Measurements from ENCODE around the gene CDH24. TPM values are rescaled to one million over a fixed set of nuclear protein-coding genes. Genes with fewer than 3 reads are reported as not detected.

CDH24 gene
- total and polyA plus RNA-seq, 10 donors: 1.3 to 9.4 (median 5.4) TPM

GRCh38 chr14:23030936-23031335 is 26.4 kb downstream of the CDH24 start:
- H3K36me3 ChIP-seq: peaks cover 0 to 76% (median 49%) of the 10 kb centered on the region in 6 donors
- TF ChIP-seq POLR2A (IDR thresholded peaks at IDR 0.05): no peak
- no peak for TF ChIP-seq CTCF (IDR thresholded peaks at IDR 0.05 in 8 of 11, conservative IDR thresholded peaks at IDR 0.05 in 3 of 11)
- no peak for TF ChIP-seq POLR2AphosphoS5 (IDR thresholded peaks at IDR 0.05)
- H3K27ac ChIP-seq: no peak overlapping the region
- DNase-seq: no peak
- intact Hi-C loops (cut with DNase I; ENCODE audit: low total_unique reads): no loop called here
- no peaks in the 10 kb centered on the region for H3K9me3 ChIP-seq
- WGBS, 5 donors: 92 to 97% (median 96%) methylated on average over 4 of the region's 4 CpGs
- H3K4me1 ChIP-seq: peaks cover 13 to 74% (median 44%) of the 10 kb centered on the region in 6 donors
- H3K27me3 ChIP-seq (replicated peaks in 1 of 7): no peaks in the 10 kb centered on the region
- no peak overlapping the region for H3K4me3 ChIP-seq

- WGBS, 5 donors: 37 to 70% (median 45%) methylated on average over 2 of the region's 2 CpGs
- DNase-seq: no peak
- Histone ChIP-seq H3K27ac (peak overlapping the region in 2 of 8 donors; percentile 17 to 38), H3K4me3 (no peak overlapping the region), H3K27me3 (replicated peaks in 1 of 7) (no peaks in the 10 kb centered on the region), H3K9me3 (no peaks in the 10 kb centered on the region), H3K36me3 (peaks cover 0 to 97% (median 59%) of the 10 kb centered on the region in 6 donors), H3K4me1 (peaks cover 9 to 71% (median 38%) of the 10 kb centered on the region in 6 donors)
- TF ChIP-seq CTCF (IDR thresholded peaks at IDR 0.05 in 8 of 11, conservative IDR thresholded peaks at IDR 0.05 in 3 of 11): no peak
- intact Hi-C loops (cut with DNase I; ENCODE audit: low total_unique reads): no loop called here
Measured at GRCh38 chr14:23028799-23029198, 28.5 kb downstream of the CDH24 start.

- Histone ChIP-seq H3K27me3 (replicated peaks in 1 of 7) (no peaks in the 10 kb centered on the region), H3K4me1 (peaks cover 0 to 55% (median 24%) of the 10 kb centered on the region in 6 donors), H3K36me3 (peaks cover 0 to 84% (median 35%) of the 10 kb centered on the region in 6 donors), H3K9me3 (no peaks in the 10 kb centered on the region), H3K4me3 (no peak overlapping the region), H3K27ac (peak overlapping the region in 3 of 8 donors; percentile 3 to 37 (median 35))
- TF ChIP-seq CTCF (IDR thresholded peaks at IDR 0.05 in 8 of 11, conservative IDR thresholded peaks at IDR 0.05 in 3 of 11) (no peak), POLR2AphosphoS5 (IDR thresholded peaks at IDR 0.05) (peak in 1 of 3 donors; percentile 12)
- no peak for DNase-seq
- intact Hi-C loops (cut with DNase I; ENCODE audit: low total_unique reads): no loop called here
- WGBS, 5 donors: 62 to 67% (median 62%) methylated on average over 4 of the region's 4 CpGs
Measured at GRCh38 chr14:23025151-23025814, 32.0 kb downstream of the CDH24 start.

- Histone ChIP-seq H3K36me3 (peaks cover 0 to 78% (median 33%) of the 10 kb centered on the region in 6 donors), H3K4me3 (no peak overlapping the region), H3K27ac (no peak overlapping the region), H3K4me1 (peaks cover 0 to 53% (median 24%) of the 10 kb centered on the region in 6 donors), H3K27me3 (replicated peaks in 1 of 7) (no peaks in the 10 kb centered on the region), H3K9me3 (no peaks in the 10 kb centered on the region)
- TF ChIP-seq POLR2AphosphoS5 (IDR thresholded peaks at IDR 0.05) (no peak), CTCF (IDR thresholded peaks at IDR 0.05 in 8 of 11, conservative IDR thresholded peaks at IDR 0.05 in 3 of 11) (no peak), POLR2A (IDR thresholded peaks at IDR 0.05) (no peak)
- 76 to 93% (median 88%) methylated on average over 7 of the region's 7 CpGs for WGBS, 5 donors
- DNase-seq: no peak
- intact Hi-C loops (cut with DNase I; ENCODE audit: low total_unique reads): no loop called here
Measured at GRCh38 chr14:23024612-23025075, 32.7 kb downstream of the CDH24 start.

Measured in spleen (tissue), 11 donors.